Activated CD4-positive, alpha-beta T cell treated with anti-CD3 and anti-CD28 coated beads, Interleukin-2, amount 10 ng/mL, durations not matched to agents 24 days and 14 days (primary cell): ENCODE data around the gene CST7. TPM values are rescaled to one million over a fixed set of nuclear protein-coding genes. Genes with fewer than 3 reads are reported as not detected.
"Not testable (repeated sequence)": the region's sequence is repeated elsewhere in the genome, so short reads cannot be mapped to it uniquely, and the experiment has no call there.

Experiments
- DNase-seq: peaks from one replicate; pipeline ENCODE4 v3.0.0; 2022
- H3K27ac Mint-ChIP-seq: one replicate; pipeline ENCODE4 v1.8.0; 2022; ENCODE audit warnings: mild to moderate bottlenecking, mixed read lengths
- H3K27me3 Mint-ChIP-seq: one replicate; pipeline ENCODE4 v1.8.0; 2022; ENCODE audit warnings: mixed read lengths
- H3K36me3 Mint-ChIP-seq: one replicate; pipeline ENCODE4 v1.8.0; 2022; ENCODE audit warnings: low read depth, mild to moderate bottlenecking, mixed read lengths
- H3K4me1 Mint-ChIP-seq: one replicate; pipeline ENCODE4 v1.8.0; 2021; ENCODE audit warnings: mixed read lengths
- H3K4me3 Mint-ChIP-seq: one replicate; pipeline ENCODE4 v1.8.0; 2022; ENCODE audit warnings: mild to moderate bottlenecking, moderate library complexity, mixed read lengths
- H3K9me3 Mint-ChIP-seq: one replicate; pipeline ENCODE4 v1.8.0; 2021; ENCODE audit warnings: mixed read lengths
- intact Hi-C: fragments of 100-400 bp; cut with micrococcal nuclease; formaldehyde crosslinking; loops from one replicate; pipeline ENCODE4 v1.15.1; 2023
- total RNA-seq: library from RNA; stranded (reverse); gene quantifications from 2 replicates; pipeline ENCODE4 v1.2.3, GENCODE V29; 2022

The CST7 gene
- total RNA-seq, 1 donor from 2014 or later, result 115 TPM

DNA sequence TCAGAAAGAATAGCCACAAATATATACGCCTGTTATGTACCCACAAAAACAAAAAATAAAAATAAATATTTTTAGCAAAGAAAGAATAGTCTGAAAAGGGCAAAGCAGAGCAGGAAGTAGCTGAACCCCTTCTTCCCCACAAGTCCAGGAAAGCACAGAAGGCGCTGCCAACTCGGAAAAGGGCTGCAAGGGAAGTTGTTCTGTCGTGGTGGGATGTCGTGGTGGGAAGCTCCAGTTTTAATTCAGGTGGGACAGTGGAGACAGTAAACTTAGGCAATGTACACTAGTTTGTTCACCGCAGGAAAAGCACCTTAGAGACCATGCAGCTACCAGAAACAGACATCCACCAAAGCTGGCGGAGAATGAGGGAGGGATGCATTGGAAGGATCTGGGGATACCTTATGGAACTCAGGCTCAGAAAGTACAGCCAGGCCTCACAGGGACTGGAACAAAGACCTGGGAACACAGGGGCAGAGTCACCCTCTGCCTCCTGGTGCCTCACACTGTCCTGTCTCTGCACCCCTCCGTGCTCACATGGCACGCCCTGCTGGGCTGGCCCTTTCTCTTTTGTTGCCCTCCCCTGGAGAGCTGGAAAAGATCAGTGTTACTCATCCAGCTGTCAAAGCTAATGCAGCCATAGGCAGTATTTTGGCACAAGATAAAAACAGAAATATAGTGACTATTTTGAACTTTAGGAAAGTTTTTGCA lies 46.8 kb downstream of the CST7 start:
- H3K4me3 Mint-ChIP-seq, result no peak overlapping the region
- no peak overlapping the region for H3K27ac Mint-ChIP-seq
- peaks cover 31% of the 10 kb centered on the region for H3K27me3 Mint-ChIP-seq
- H3K9me3 Mint-ChIP-seq, result no peaks in the 10 kb centered on the region
- no peak for DNase-seq
- peaks cover 7% of the 10 kb centered on the region for H3K36me3 Mint-ChIP-seq
- H3K4me1 Mint-ChIP-seq, result peaks cover 31% of the 10 kb centered on the region
- intact Hi-C loops, result loop anchor here (1.0 to 2.0 kb wide), 2 partner anchors 69 to 403 kb away; no protein-coding TSS in a partner anchor

DNA sequence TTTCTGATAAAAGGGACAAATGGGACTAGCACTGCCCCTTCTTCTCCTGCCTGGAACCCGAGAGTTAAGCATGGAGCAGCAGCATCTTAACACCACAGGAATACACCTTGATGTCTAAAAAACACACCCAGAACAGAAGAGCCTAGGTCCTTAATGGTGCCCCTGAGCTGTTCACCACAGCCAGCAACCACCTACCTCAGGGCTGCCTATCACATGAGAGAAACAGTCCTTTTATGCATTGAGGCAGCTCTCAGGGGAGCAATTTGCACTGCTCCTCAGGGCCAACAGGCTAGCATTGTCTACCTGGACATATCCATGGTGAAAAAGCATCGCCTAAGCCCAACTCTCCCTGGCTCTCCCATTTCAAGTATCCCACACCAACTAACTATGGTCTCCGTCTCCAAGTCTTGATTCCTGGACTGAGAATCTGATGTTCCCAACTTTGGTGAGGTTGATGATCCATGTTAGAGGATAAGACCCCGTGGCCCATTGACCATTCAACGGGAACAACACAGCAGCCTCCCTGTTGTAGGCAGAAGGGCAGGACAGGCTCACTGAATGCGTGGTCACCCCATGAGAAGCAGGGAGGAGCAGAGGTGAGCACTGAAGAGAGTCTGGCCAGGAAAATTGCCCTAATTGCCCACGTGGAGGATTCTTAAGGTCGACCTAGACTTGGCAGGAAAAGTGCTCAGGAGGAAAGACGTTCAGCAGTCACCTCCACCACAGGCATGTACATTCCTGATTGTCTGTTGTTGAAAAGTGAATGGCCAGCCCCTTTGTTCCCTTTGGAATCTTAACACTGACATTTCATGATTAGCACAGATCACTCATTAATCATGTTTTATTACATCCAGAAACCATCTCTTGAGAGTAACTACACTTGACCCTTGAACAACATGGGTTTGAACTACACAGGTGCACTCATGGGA lies 47.6 kb downstream of the CST7 start:
- no peak overlapping the region for H3K4me3 Mint-ChIP-seq
- intact Hi-C loops, result no loop called here
- no peak for DNase-seq
- H3K27me3 Mint-ChIP-seq, result peaks cover 31% of the 10 kb centered on the region
- H3K36me3 Mint-ChIP-seq, result peaks cover 3% of the 10 kb centered on the region
- H3K9me3 Mint-ChIP-seq, result no peaks in the 10 kb centered on the region
- H3K4me1 Mint-ChIP-seq, result peaks cover 23% of the 10 kb centered on the region
- H3K27ac Mint-ChIP-seq, result no peak overlapping the region

DNA sequence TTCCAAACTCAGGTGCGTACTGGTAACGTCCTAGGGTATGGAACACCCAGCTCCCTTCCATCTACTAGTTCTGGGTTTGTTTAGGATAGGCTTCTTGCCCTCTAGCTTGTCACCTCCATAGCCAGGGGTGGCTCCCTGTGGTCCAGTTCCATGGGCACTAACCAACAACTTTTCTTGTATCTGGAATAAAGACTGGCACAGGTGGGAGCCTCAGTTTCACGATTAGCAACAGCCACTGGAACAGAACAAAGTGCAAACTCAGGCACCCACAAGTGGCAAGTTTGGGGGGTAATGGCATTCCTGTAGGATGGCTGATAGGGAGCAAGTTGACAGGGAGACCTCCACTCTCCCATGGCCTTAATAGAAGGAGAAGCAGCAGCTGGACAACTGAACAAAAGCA lies 49.1 kb downstream of the CST7 start:
- Mint-ChIP-seq H3K36me3 (peaks cover 8% of the 10 kb centered on the region), H3K27ac (no peak overlapping the region), H3K9me3 (no peaks in the 10 kb centered on the region), H3K4me3 (no peak overlapping the region), H3K4me1 (peaks cover 15% of the 10 kb centered on the region), H3K27me3 (peaks cover 31% of the 10 kb centered on the region)
- DNase-seq, result no peak
- intact Hi-C loops, result no loop called here

DNA sequence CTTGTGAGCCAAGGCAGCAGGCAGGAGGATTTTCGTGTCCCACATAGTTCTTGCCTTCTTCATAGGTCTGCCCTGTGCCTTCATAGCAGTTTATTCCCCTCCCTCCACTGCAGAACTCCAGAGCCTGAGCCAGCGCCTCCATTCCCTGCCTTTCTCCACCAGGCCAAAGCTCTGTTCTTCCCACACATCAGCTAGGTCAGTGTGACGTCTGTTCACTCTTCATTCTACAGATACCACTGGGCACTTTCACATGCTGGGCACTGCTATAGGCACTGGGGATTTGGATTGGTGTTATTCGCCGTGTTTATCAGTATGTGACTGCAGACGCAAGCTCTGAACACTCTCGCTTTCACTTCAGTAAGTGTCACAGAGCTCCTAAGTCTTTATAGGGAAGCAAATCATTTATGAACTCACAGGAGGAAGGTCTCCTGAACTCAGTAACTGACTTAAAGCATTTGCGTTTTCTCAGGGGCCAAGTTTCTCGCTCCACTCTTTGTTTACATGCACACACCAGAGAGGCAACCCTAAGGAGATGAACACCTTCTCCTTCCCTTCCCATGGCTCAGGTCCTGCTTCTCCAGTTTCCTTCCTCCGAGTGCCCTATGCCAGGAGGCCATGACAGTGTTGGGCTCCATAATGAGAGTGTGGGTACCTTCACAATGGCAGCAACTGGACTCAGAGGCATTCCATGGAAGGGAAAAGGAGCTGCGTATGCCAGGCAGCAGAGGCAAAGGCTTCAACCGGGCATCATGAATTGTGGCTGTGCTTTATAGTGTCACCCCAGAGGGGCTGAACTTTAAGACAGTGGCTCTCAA lies 49.8 kb downstream of the CST7 start:
- Mint-ChIP-seq H3K27me3 (peaks cover 31% of the 10 kb centered on the region), H3K4me3 (no peak overlapping the region), H3K9me3 (no peaks in the 10 kb centered on the region), H3K4me1 (peaks cover 13% of the 10 kb centered on the region), H3K27ac (no peak overlapping the region), H3K36me3 (peaks cover 8% of the 10 kb centered on the region)
- intact Hi-C loops, result no loop called here
- DNase-seq, result no peak

DNA sequence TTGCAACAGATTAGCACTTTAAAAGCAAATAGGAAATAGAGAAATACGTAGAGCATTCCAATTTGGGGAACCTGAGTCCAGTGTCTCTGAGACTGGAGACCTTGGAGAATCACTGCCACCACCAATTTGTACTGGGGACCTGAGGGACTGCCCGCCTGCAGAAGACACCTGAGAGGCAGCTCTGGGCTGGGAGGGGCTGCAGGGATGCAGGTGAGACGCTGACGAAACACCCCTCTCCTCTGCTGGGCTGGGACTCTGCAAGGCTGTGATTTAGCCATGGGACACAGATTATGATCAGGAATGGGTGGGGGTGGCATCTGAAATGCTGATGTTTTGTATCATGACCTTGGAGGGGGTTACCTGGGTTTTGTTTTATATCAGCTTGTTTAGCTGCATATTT lies 50.5 kb downstream of the CST7 start:
- Mint-ChIP-seq H3K4me3 (no peak overlapping the region), H3K36me3 (peaks cover 8% of the 10 kb centered on the region), H3K9me3 (no peaks in the 10 kb centered on the region), H3K4me1 (peaks cover 9% of the 10 kb centered on the region), H3K27ac (no peak overlapping the region), H3K27me3 (peaks cover 31% of the 10 kb centered on the region)
- DNase-seq, result no peak
- intact Hi-C loops, result no loop called here

DNA sequence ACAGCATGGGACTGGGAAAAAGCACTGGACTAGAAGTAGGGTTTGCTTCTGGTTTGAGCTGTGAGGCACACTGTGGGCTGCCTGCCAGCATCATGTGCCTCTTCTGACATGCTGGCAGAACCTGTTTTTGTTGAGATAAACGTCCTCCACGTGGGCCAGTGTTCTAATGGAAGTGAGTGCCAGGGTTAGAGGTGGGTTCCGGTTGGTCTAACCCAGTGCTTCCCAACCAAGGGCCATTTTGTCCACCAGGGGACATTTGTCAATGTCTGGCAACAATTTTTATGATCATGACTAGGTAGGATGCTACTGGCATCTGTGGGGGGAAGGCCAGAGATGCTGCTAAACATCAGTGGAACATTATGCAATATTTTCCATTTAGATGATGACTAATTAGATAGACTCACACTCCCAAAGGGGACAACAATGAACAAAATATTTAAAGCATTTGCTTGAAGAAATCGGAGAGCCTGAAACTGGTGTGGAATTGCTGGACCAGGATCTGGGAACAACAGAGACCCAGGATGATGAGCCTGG lies 51.3 kb downstream of the CST7 start:
- H3K4me1 Mint-ChIP-seq, result peaks cover 6% of the 10 kb centered on the region
- DNase-seq, result no peak
- no peak overlapping the region for H3K4me3 Mint-ChIP-seq
- H3K27ac Mint-ChIP-seq, result peak overlapping the region; percentile 62
- H3K27me3 Mint-ChIP-seq, result peaks cover 27% of the 10 kb centered on the region
- peaks cover 8% of the 10 kb centered on the region for H3K36me3 Mint-ChIP-seq
- no peaks in the 10 kb centered on the region for H3K9me3 Mint-ChIP-seq
- intact Hi-C loops, result no loop called here

DNA sequence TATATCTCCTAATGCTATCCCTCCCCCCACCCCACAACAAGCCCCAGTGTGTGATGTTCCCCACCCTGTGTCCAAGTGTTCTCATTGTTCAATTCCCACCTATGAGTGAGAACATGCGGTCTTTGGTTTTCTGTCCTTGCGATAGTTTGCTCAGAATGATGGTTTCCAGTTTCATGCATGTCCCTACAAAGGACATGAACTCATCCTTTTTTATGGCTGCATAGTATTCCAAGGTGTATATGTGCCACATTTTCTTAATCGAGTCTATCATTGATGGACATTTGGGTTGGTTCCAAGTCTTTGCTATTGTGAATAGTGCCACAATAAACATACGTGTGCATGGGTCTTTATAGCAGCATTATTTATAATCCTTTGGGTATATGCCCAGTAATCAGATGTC lies 52.3 kb downstream of the CST7 start:
- intact Hi-C loops, H3K4me1 Mint-ChIP-seq, H3K36me3 Mint-ChIP-seq: not testable (repeated sequence)

DNA sequence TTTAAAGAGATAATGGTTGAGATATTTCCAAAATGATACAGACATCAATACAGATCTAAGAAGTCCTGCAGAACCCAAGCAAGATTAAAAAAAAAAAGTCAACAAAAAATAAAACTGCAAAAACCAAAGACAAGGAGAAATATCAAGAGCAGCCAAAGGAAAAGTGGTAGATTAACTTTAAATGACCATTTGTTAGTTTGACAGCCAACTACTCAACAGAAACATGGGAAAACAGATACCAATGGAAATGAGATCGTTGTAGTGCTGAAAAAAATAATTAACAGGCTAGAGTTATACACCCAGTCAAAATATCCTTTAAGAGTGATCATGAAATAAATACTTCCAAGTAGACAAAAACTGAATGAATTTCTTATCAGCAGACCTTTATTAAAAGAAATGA lies 53.9 kb downstream of the CST7 start:
- intact Hi-C loops, result no loop called here
- Mint-ChIP-seq H3K4me1 (peaks cover 6% of the 10 kb centered on the region), H3K27me3 (peaks cover 11% of the 10 kb centered on the region), H3K36me3 (peaks cover 15% of the 10 kb centered on the region), H3K9me3 (no peaks in the 10 kb centered on the region), H3K4me3 (no peak overlapping the region), H3K27ac (no peak overlapping the region)
- no peak for DNase-seq

More for the DNA sequence above, 52.3 kb downstream of the CST7 start:
- H3K27ac Mint-ChIP-seq, H3K4me3 Mint-ChIP-seq, H3K9me3 Mint-ChIP-seq, DNase-seq: not testable (repeated sequence)
- H3K27me3 Mint-ChIP-seq, result peaks cover 23% of the 10 kb centered on the region

DNA sequence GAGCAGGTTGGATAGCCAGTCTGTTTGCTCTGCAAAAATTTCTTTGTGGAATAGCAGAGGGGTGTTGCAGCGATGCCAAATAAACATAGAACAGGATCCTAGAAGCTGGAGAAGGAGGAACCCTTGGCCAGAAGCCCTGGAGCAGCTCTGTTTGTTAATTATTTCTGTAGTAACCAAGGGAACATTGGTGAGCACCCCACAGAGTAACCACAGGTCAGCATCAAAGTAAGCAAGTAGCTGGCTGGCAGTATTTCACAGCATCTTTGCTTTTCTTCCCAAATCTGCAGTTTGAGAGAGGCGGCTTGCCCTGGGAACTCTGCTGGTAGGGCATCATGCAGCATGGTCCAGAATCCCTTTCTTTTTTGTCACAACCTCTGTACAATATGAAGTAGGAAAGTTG lies 56.2 kb downstream of the CST7 start:
- H3K27me3 Mint-ChIP-seq, result no peaks in the 10 kb centered on the region
- no peaks in the 10 kb centered on the region for H3K9me3 Mint-ChIP-seq
- H3K36me3 Mint-ChIP-seq, result peaks cover 15% of the 10 kb centered on the region
- H3K27ac Mint-ChIP-seq, result no peak overlapping the region
- no peak overlapping the region for H3K4me3 Mint-ChIP-seq
- intact Hi-C loops, result no loop called here
- DNase-seq, result no peak
- peaks cover 3% of the 10 kb centered on the region for H3K4me1 Mint-ChIP-seq

DNA sequence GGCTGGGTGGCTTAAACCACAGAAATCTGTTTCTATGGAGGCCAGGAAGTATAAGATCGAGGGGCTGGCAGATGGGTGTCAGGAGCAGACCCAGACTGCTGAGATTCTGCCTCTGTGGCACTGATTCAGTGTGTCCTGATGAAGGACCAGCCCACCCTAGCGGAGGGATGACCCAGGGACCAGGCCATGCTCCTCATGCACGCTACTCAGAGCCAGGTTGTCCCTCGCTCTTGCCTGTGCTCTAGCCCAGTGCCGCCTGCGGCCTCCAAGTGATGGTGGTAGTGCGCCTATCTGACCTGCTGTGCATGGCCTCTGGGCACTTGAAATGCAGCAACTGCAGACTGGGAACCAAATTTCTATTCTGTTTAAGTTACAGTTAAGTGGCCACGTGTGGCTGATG lies 56.6 kb downstream of the CST7 start:
- intact Hi-C loops, result no loop called here
- Mint-ChIP-seq H3K27ac (no peak overlapping the region), H3K4me3 (no peak overlapping the region), H3K9me3 (no peaks in the 10 kb centered on the region), H3K36me3 (peaks cover 15% of the 10 kb centered on the region), H3K4me1 (no peaks in the 10 kb centered on the region), H3K27me3 (no peaks in the 10 kb centered on the region)
- no peak for DNase-seq

DNA sequence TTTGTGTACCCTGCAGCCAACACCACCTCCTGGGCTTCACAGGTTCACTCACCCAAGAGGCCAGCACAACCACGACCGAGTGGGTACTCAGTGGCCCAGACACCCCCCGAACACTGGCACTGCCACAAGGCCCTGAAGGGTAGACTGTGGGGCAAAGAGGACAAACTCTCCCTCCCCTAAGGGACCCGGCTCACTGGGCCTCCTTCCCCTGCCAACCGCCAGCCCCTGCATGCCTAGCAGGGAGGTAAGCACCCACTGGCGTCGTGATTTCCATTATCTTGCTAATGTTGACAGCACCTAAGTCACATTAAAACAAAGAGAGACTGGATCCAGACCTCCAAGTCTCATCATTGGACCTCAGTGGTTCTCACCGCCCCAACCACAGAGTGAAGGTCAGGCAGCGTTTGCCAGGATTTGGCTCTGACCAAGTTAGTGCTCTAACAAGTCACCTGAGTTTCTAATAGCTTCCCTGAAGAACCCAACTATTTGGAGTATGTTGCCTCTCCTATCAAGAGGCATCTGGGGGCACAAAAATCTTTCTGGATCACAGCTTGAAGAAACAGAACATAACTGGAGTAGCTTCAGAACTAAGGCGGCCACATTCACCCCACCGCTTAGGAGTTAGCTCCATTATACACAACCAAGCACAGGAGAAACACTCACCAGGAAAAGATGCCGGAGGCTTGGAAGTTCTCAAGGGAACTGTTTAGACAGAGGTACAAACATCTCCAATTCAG lies 57.5 kb downstream of the CST7 start:
- Mint-ChIP-seq H3K4me3 (no peak overlapping the region), H3K9me3 (no peaks in the 10 kb centered on the region), H3K27me3 (no peaks in the 10 kb centered on the region), H3K27ac (no peak overlapping the region), H3K4me1 (no peaks in the 10 kb centered on the region), H3K36me3 (peaks cover 15% of the 10 kb centered on the region)
- DNase-seq, result no peak
- intact Hi-C loops, result no loop called here

DNA sequence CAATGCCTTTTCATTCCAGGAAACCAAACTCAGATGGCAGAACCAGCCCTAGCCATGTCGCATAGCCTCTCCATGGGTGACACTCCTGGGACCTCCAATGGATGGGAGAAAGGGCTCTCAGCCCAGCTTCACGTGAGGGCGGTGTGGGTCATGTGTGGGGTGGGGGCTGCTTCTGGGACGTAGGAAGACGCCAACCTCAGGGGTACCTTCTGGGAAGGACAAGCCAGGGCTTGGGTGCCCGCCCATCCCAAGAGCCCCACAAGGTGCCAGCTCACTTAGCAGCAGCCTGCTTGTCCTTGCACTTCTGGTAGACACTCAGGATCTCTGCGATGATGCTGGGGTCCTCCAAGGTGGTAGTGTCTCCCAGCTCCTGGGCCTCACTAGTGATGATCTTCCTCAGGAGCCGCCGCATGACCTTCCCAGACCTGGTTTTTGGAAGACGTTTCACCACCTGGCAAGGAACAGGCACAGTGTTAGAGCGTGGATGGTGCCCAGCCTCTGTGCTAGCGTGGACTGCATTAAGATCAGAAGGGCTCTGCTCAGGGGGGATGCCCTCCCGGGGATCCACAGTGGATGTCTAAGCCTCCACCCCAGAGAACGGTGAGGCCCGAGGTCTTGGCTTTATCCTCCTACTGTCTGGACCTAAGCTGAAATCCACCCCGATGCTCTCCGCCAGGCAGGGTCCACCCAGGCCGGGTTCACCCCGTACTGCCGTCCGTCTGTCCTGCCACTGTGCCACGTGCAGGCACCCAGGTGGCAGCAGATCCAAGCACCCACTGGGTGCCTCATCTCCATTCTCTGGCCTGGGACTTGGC lies 58.6 kb downstream of the CST7 start:
- H3K27me3 Mint-ChIP-seq, result no peaks in the 10 kb centered on the region
- no peak for DNase-seq
- H3K27ac Mint-ChIP-seq, result no peak overlapping the region
- no peaks in the 10 kb centered on the region for H3K9me3 Mint-ChIP-seq
- peaks cover 10% of the 10 kb centered on the region for H3K36me3 Mint-ChIP-seq
- no peak overlapping the region for H3K4me3 Mint-ChIP-seq
- intact Hi-C loops, result no loop called here
- no peaks in the 10 kb centered on the region for H3K4me1 Mint-ChIP-seq
